Transverse colon (tissue), 4 donors: ENCODE measurements around the gene LST1.

Experiments used
- CTCF ChIP-seq, 5 experiments: fragments of 200-600 bp in 3 of 5; fragments of 450-650 bp in 2 of 5; sonication (generic) in 3 of 5; IDR thresholded peaks; 1 replicate in 2 of 5; 2 replicates in 3 of 5; pipeline ENCODE4 v1.5.1; 2016 to 2017; ENCODE audit warnings: antibody characterized with exemption in 5 of 5, inconsistent platforms in 3 of 5, mild to moderate bottlenecking in 2 of 5, moderate library complexity in 1 of 5
- EP300 ChIP-seq: sonication (generic); formaldehyde crosslinking; IDR thresholded peaks from one replicate; pipeline ENCODE4 v1.6.1; 2017; ENCODE audit warnings: antibody characterized with exemption, low read depth
- POLR2A ChIP-seq: fragments of 450-650 bp; IDR thresholded peaks from one replicate; pipeline ENCODE4 v1.6.1; 2016; ENCODE audit warnings: antibody characterized with exemption, mild to moderate bottlenecking, moderate library complexity
- POLR2AphosphoS5 ChIP-seq, 3 donors: sonication (generic); formaldehyde crosslinking; IDR thresholded peaks; one replicate each; pipeline ENCODE4 v1.6.1; 2016; ENCODE audit warnings: antibody characterized with exemption in 3 of 3

- TF ChIP-seq POLR2A (no peak), CTCF (IDR thresholded peaks at IDR 0.05) (no peak), EP300 (no peak), POLR2AphosphoS5 (IDR thresholded peaks at IDR 0.05) (no peak)
These were observed 42.9 kb downstream of the LST1 start for GRCh38 chr6:31629014-31629413.
